ENCODE data around the gene OR2AG1. TPM values are rescaled to one million over a fixed set of nuclear protein-coding genes. Genes with fewer than 3 reads are reported as not detected.

OR2AG1 gene
- total RNA-seq, 2 experiments from 2014 or later = not detected

GRCh38 chr11:6746086-6746618, 36.7 kb upstream of the OR2AG1 start:
- Histone ChIP-seq H3K4me3 (ENCODE audit: low read depth, low read length, poor library complexity, severe bottlenecking) (peak overlapping the region; percentile 57), H3K9me2 (ENCODE audit: insufficient read depth, low read length) (no peaks in the 10 kb centered on the region; the same call in 1 of the 2 replicates), H3K27ac (ENCODE audit: low read depth, low read length, poor library complexity, severe bottlenecking) (peak overlapping the region; percentile 13), H3K9me3 (ENCODE audit: low read length) (peaks cover 5% of the 10 kb centered on the region; the same call in 1 of the 2 replicates), H2AFZ (ENCODE audit: low read length) (peak overlapping the region; percentile 85), H3K4me2 (ENCODE audit: low read length) (peak overlapping the region; percentile 61), H3K79me2 (ENCODE audit: insufficient read depth, low read depth, low read length) (no peaks in the 10 kb centered on the region), H3K36me3 (ENCODE audit: insufficient read depth, low read length) (no peaks in the 10 kb centered on the region; the same call in 1 of the 2 replicates), H4K20me1 (ENCODE audit: insufficient read depth, low read length) (no peaks in the 10 kb centered on the region), H3K4me1 (ENCODE audit: insufficient read depth, low read length, poor library complexity, severe bottlenecking) (peaks cover 25% of the 10 kb centered on the region)
- ChIA-PET POLR2A (interaction anchor here (0.6 to 2.6 kb wide), 10 partner anchors 8 to 1353 kb away, joined by 3 to 9 read pairs (median 3); partner anchors contain the start of gene SMPD1), CTCF (ENCODE audit: unreplicated experiment) (interaction anchor here (1.1 to 2.3 kb wide), 3 partner anchors 8 to 63 kb away, joined by 3 to 12 read pairs (median 6); partner anchors contain the start of gene MRPL17)
- BruUV-seq (replicated peaks) = TSS peak; percentile 63
- DNase-seq (ENCODE audit: low spot score) = peak; percentile 73
- intact Hi-C loops (cut with micrococcal nuclease; ENCODE audit: unreplicated experiment) = no loop called here
- no peak for TF ChIP-seq CTCF (conservative IDR thresholded peaks at IDR 0.05; ENCODE audit: low read length)
- TF ChIP-seq EZH2phosphoT487 (IDR thresholded peaks at IDR 0.05; ENCODE audit: borderline replicate concordance, low read depth, low read length) = no peak

GRCh38 chr11:6746626-6747025, 36.2 kb upstream of the OR2AG1 start:
- Histone ChIP-seq H3K79me2 (ENCODE audit: insufficient read depth, low read depth, low read length) (no peaks in the 10 kb centered on the region), H3K27ac (ENCODE audit: low read depth, low read length, poor library complexity, severe bottlenecking) (peak overlapping the region; percentile 13), H3K4me1 (ENCODE audit: insufficient read depth, low read length, poor library complexity, severe bottlenecking) (peaks cover 25% of the 10 kb centered on the region), H2AFZ (ENCODE audit: low read length) (peak overlapping the region; percentile 85), H3K36me3 (ENCODE audit: insufficient read depth, low read length) (no peaks in the 10 kb centered on the region; the same call in 1 of the 2 replicates), H3K4me3 (ENCODE audit: low read depth, low read length, poor library complexity, severe bottlenecking) (peak overlapping the region; percentile 57), H3K9me3 (ENCODE audit: low read length) (peaks cover 5% of the 10 kb centered on the region; the same call in 1 of the 2 replicates), H3K4me2 (ENCODE audit: low read length) (peak overlapping the region; percentile 61), H4K20me1 (ENCODE audit: insufficient read depth, low read length) (no peaks in the 10 kb centered on the region), H3K9me2 (ENCODE audit: insufficient read depth, low read length) (no peaks in the 10 kb centered on the region; the same call in 1 of the 2 replicates)
- no peak for DNase-seq (ENCODE audit: low spot score)
- CTCF ChIA-PET (ENCODE audit: unreplicated experiment) = interaction anchor here (1.1 to 2.3 kb wide), 3 partner anchors 8 to 63 kb away, joined by 3 to 12 read pairs (median 6); partner anchors contain the start of gene MRPL17
- TF ChIP-seq EZH2phosphoT487 (IDR thresholded peaks at IDR 0.05; ENCODE audit: borderline replicate concordance, low read depth, low read length) (no peak), CTCF (conservative IDR thresholded peaks at IDR 0.05; ENCODE audit: low read length) (no peak)
- intact Hi-C loops (cut with micrococcal nuclease; ENCODE audit: unreplicated experiment) = no loop called here
- POLR2A ChIA-PET = interaction anchor here (0.6 to 2.6 kb wide), 9 partner anchors 8 to 831 kb away, joined by 3 to 9 read pairs (median 4); no protein-coding TSS in a partner anchor
- no TSS peak for BruUV-seq (replicated peaks)

All from OCI-LY7 (cell line).